GM21515 (cell line): ENCODE data around the gene RNF31.

Experiments used
- ATAC-seq: cut with Tn5 transposase; IDR thresholded peaks from one replicate; pipeline ENCODE4 v1.9.1; 2021; ENCODE audit not compliant: unreplicated experiment

The RNF31 gene

DNA sequence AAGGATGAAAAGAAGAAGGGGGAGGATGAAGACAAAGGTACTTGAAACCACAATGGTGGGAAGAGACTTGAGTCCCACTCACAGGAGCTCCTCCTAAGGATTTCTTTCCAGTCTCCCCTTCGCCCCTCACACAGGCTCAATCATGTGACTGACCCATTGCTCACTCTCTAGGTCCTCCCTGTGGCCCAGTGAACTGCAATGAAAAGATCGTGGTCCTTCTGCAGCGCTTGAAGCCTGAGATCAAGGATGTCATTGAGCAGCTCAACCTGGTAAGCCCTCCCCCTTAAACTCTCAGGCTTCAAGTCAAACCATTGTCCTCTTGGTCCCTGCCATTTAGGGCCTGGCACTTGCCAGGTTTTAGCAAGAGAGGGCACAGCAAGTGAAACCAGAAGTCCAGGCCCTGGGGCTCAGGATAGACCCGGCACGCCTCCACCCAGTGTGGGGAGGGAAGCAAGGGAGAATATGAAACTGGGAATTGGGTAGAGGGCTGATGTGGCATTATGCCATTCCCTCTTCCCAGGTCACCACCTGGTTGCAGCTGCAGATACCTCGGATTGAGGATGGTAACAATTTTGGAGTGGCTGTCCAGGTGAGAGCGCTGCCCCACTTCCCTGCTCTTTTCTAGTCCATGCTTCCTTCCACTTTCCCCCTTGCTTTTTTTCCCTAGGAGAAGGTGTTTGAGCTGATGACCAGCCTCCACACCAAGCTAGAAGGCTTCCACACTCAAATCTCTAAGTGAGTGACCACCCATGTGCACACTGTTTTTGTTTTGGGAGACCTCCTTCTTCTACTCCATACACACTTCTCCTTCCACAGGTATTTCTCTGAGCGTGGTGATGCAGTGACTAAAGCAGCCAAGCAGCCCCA is 9.5 kb upstream of the RNF31 start:
- no peak for ATAC-seq

DNA sequence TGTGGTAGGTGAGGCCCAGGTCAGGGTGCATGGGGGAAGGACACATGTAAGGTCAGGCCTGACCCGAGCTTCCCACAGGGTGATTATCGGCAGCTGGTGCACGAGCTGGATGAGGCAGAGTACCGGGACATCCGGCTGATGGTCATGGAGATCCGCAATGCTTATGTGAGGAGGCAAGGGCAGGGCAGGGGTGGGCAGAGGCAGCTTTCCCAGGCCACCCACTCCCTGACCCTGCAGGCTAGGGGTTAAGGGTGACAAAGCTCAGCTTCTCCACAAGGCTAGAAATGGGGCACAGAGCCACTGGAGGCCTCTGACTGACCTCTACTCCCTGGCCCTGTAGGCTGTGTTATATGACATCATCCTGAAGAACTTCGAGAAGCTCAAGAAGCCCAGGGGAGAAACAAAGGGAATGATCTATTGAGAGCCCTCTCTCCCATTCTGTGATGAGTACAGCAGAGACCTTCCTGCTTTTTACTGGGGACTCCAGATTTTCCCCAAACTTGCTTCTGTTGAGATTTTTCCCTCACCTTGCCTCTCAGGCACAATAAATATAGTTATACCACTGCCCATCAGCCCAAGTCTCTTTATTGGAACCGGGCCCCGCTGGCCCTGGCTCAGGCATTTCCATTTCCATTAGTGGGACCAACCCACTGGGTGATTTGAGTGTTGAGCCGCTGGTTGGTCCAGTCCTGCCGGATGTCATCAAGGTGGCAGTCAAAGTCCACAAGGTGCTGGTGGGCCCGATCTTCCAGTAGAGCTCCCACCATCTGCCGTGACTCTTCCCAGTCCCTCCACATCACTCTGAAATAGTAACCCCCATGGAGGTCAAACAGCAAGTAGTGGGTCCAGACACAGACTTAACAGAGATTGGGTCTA is 8.7 kb upstream of the RNF31 start:
- ATAC-seq, result no peak

DNA sequence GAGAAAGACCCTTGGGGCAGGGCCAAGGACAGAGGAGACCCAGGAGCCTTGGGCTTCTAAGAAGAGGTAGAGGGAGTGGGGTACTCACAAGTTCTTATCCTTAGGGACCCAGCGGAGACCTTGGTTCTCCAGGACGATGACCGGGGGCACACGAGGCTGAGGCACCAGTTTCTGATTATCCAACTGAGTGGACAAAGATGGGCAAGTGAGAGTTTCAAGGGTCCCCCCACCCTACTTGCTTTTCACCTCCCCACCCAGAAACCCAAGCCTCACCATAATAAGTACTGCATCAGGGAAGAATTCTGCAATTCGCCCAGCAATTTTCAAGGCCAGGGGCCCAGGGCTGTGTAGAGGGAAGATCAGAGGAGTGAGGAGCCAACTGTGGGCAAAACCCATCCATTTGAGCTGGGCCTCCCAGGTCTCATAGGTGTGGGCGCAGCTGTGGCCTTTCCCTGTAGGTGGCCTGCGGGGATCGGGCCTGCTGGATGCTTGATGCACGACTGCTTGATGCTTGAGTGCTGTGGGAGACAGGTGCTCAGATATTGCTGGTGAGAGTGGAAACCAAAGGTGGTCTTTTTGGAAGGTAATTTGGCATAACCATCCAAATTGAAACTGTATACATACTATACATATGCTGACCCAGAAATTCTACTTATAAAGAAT is 7.9 kb upstream of the RNF31 start:
- no peak for ATAC-seq

DNA sequence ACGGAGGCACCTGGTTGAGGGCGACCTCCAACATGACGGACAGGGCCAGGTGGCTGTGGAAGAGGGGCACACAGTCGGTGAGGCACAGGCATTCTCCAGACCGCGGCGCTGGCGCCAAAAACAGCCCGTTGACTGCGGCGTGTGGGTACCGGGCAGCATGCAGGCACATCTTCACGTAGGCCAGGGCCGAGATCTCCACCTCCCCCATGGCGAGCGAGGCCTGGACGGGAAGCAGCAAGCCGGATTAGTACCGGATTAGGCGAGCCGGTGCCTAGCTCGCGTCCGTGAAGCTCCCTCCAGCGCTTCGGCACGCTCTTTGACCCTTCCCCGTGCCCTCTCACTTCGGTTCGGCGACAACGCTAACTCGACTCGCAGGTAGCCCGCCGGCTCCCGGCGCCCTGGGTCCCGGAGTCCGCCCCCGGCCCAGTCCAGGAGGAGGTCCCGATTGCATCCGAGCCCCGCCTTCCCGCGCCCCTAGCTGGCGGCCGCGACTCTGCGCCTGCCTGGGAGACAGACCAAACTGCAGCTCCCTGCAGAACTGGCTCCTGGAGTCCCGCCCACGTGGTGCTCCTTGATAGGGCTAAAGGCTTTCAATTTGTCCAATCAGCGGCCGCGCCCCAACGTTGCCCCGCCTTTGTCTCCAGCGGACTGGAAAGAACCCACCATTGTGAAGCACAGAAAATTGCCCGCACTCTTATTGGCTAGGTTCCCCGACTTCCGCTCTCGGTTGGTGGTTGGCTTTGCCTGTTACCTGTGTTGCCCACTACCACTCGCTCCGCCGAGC is 6.0 kb upstream of the RNF31 start, which contains the start of gene EMC9:
Gene EMC9, minus strand, starts transcription at position 495 of the 784 bp plus-strand sequence. Its CDS starts 287 bp downstream, at position 208.
- ATAC-seq, result peak; percentile 79

- ATAC-seq, result no peak
Measured at GRCh38 chr14:24143511-24143910, 3.8 kb upstream of the RNF31 start.

DNA sequence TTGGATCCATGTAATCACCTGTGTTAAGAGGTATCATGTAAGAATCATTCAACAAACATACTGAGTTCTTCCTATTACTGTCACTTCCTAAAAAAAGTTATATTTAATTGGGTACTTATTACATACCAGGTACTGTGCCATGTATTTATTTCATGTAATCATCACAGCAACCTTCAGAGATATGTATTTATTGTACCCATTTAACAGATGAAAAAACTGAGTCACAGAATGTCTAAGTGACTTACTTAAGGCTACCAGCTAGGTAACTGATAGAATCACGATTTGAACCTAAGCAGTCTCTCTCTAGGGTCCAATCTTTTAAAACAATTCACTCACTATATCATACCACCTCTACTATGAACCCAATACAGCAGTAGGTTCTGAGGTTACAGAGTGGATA is 2.8 kb upstream of the RNF31 start:
- ATAC-seq, result no peak

DNA sequence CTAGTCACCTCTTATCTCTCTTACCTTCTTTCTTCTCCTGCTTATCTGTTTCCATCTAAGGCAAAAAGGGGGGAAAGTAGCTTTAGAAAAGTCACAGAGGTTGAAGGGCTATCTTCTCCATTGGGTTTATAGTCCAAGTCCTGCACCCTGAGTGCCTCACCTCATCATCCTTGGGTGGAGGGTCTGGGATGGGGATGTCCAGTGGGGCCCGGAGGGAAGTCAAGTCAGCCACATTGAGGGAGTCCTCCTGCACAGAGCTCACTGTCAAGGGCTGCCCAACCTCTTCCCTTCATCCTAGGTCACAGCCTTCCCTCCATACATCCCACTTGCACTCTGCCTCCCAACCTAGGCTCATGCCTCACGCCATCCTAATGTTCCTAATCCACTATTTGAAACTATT is 2.1 kb upstream of the RNF31 start:
- no peak for ATAC-seq

DNA sequence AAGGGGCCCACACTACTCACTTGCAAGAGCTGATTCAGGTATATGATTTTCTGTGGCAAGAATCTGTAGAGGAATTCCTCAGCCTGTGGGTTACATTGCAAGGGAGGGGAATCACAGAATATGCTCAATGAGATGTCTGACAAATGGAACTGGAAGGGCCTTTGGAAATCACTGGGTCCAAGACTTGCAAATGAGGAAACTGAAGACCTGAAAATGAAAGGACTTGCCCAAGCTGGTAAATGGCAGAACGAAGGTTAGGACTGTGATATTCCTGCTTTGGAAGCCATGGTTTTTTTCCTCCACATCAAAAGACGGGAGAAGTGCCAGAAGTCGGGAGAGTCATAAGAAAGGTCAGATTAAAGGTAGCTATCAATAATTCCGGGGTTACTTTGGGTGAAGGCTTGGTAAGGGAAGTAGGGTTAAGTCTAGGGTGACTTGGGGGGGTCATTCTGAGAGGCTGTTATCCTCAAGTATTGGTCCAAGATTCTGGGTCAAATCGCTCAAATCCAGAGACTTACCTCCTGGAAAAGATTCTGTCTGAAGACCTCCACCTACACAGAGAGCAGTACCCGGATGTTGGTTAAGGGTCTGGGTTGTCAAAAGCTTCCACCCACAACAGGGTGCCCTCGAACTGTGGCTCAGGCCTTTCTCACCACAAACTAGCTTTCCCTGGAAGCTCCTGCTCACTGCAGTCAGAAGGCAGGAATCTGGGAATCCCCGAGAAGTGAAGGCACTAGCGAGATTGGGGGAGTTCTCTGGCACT is 1.4 kb upstream of the RNF31 start:
- no peak for ATAC-seq

DNA sequence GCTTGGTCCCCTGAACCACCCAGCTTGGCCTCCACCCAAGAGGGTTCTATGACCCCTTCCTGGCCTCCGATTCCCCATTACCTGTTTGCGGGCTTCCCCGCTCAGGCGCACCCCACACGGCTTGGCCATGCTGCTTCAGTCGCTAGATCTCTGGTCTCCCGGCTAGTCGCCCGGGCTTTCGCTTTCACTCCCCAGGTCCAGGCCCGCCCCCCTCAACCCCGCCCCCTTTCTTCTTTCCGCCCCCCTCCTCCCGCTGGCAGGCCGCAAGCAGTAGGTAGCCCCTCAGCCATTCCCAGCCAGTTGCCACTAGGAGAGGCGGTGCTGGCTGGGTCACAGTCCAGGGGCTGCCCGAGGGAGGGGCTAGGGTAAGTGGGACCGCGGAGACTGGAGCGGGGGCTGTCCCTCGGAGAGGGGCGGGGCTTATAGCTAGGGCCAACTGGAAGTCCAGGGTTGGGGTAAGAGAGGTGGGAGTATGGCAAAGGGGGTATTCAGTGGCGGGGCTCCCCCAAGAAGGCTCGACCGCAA is 783 bp upstream of the RNF31 start, which contains the start of gene PSME2:
Gene PSME2, minus strand, starts transcription at position 158 of the 525 bp plus-strand sequence. Its CDS starts 29 bp downstream, at position 129.
- peak; percentile 55 for ATAC-seq

DNA sequence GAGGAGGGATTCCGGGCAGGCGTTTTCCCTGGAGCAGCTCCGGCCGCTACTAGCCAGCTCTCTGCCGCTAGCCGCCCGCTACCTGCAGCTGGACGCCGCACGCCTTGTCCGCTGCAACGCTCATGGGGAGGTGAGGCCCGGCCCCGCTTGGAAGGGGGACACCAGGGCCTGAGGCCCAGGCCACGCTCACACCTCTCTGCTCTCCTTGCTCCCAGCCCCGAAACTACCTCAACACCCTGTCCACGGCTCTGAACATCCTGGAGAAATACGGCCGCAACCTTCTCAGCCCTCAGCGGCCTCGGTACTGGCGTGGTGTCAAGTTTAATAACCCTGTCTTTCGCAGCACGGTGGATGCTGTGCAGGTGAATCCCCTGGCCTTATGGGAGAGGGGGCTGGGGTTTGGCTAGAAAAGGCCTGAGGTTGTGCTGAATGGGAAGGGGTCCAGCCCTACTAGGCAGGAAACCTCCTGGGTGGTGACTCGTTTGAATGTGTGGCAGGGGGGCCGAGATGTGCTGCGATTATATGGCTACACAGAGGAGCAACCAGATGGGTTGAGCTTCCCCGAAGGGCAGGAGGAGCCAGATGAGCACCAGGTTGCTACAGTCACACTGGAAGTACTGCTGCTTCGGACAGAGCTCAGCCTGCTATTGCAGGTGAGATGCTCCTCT is 597 bp downstream of the RNF31 start:
- no peak for ATAC-seq

DNA sequence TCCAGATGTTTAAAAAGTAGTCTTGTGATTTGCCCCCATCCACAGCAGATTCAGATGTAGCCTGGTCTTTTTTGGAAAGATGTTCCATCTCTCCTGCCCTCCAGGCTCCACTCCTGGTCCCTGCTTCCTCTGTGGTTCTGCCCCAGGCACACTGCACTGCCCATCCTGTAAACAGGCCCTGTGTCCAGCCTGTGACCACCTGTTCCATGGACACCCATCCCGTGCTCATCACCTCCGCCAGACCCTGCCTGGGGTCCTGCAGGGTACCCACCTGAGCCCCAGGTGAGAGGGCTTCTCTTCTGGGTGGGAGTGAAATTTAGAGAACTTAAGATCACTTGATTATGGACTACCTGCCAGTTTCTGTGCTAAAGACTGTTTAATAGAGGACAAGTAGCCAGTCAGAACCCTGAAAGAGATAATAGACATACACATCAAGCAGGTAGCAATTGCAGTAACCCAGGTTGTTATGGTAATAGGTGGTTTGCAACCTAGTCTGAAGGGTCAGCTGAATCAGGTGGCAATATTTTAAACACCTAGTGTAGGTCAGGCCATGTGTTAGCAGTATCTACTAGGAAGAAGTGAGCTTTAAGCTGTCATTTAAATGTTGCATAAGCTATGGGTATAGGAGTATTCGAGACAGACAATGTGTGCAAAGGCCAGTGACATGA is 2.1 kb downstream of the RNF31 start:
- ATAC-seq, result no peak

GRCh38 chr14:24150061-24150460 is 2.8 kb downstream of the RNF31 start:
- ATAC-seq, result no peak

- no peak for ATAC-seq
Measured at GRCh38 chr14:24150567-24150966, 3.3 kb downstream of the RNF31 start.

DNA sequence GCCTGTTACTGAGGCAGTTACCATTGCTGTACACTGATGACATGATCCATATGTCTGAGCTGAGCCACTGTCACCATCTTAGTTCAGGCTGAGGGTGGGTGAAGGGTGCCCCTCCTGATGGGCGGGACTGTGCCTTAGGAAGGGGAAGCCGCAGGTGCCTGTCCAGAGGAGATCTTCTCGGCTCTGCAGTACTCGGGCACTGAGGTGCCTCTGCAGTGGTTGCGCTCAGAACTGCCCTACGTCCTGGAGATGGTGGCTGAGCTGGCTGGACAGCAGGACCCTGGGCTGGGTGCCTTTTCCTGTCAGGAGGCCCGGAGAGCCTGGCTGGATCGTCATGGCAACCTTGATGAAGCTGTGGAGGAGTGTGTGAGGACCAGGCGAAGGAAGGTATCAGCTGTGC is 3.7 kb downstream of the RNF31 start:
- ATAC-seq, result no peak

GRCh38 chr14:24151404-24152080 is 4.2 kb downstream of the RNF31 start:
- no peak for ATAC-seq

DNA sequence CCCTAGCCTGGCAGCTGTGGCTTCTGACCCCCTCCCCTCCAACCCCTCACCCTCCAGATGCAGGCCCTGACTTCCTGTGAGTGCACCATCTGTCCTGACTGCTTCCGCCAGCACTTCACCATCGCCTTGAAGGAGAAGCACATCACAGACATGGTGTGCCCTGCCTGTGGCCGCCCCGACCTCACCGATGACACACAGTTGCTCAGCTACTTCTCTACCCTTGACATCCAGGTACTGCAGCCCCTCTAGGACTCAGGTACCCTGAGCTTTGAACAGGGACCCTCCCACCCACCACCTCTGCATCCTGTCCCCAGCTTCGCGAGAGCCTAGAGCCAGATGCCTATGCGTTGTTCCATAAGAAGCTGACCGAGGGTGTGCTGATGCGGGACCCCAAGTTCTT is 7.8 kb downstream of the RNF31 start:
- ATAC-seq, result no peak

- no peak for ATAC-seq
Measured at GRCh38 chr14:24156840-24157239, 9.5 kb downstream of the RNF31 start.

DNA sequence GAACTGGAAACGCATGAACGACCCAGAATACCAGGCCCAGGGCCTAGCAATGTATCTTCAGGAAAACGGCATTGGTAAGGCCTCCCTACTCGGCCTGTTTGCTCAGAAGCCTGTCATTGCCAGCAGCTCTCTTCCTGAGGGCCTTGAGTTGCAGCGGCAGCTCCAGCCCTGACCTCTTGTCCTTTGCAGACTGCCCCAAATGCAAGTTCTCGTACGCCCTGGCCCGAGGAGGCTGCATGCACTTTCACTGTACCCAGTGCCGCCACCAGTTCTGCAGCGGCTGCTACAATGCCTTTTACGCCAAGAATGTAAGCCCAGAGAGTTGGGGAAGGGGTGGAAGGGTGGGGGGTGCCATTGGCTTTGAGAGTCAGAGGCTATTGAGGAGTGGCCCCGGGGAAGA is 10.0 kb downstream of the RNF31 start:
- no peak for ATAC-seq
